Dermis microvascular lymphatic vessel endothelial cell (primary cell): ENCODE data around the gene SPACA6. TPM values are rescaled to one million over a fixed set of nuclear protein-coding genes. Genes with fewer than 3 reads are reported as not detected.
"Not testable (repeated sequence)": the region's sequence is repeated elsewhere in the genome, so short reads cannot be mapped to it uniquely, and the experiment has no call there.

Experiments
- DNase-seq, 2 donors: peaks; one replicate each; pipeline versions ENCODE4 v3.0.0 to v3.0.0-alpha.2; 2010; ENCODE audit warnings: low read depth in 2 of 2
- total RNA-seq: library from RNA; depleted of rRNA; stranded (reverse); fragments of >200 nt; gene quantifications from 2 replicates; pipeline ENCODE4 v1.2.1, GENCODE V29; 2014

Gene SPACA6
- total RNA-seq, 1 donor from 2014 or later = 3.5 TPM

GRCh38 chr19:51733742-51734522 lies 40.8 kb downstream of the SPACA6 start:
- no peak for DNase-seq

DNA sequence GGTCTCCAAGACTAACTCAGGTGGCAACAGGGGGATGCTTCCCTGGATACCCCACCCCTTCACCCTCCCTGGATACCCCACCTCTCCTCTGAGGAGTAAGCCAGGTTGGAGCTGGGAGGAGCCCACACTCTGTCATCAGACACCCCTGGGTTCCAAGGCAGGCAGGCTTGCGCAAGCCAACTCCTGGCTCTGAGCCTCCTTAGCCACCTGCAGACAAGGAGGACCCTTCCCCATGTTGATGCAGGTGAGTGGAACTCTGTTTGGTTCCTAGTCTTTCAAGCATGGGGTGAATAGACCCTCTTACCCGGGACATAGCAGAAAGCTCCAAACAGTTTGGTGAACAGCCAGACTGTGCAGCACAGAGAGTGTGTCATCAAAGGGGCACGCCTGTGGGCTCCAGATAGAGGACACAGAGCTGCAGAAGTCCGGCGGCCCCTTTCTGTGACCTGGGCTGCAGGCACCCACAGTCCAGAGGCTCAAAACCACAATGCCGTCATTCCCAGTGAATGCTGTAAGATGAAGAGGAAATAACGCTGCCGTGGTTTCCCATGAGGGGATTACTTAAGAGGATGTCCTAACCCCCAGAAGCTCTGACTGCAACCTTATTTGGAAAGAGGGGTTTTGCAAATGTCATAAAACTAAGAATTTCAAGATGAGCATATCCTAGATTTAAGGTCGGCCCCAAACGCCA lies 42.8 kb downstream of the SPACA6 start:
- no peak for DNase-seq

- DNase-seq = no peak
These were observed 44.3 kb downstream of the SPACA6 start for GRCh38 chr19:51737389-51737788.

DNA sequence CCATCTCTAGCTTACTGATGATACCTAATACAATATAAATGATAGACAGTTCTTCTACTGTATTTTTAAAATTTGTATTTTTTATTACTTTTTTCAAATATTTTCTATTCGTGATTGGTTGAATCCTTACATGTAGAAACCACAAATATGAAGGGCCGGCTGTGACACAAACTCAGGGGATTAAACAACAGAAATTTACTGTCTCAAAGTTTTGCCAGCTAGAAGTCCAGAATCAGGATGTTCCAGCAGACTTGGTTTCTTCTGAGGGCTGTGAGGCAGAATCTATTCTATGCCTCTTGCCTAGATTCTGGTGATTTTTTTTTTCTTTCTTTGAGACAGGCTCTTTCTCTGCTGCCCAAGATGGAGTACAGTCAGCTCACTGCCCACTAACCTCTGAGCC lies 44.8 kb downstream of the SPACA6 start:
- no peak for DNase-seq

DNA sequence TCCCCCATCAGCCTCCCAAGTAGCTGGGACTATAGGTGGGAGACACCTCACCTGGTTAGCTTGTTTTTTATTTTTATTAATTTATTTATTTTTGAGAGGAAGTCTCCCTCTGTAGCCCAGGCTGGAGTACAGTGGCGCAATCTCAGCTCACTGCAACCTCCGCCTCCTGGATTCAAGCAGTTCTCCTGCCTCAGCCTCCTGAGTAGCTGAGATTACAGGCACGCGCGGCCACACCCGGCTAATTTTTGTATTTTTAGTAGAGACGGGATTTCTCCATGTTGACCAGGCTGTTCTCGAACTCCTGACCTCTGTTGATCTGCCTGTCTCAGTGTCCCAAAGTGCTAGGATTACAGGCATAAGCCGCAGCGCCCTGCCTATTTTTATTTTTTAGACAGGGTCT lies 45.4 kb downstream of the SPACA6 start:
- DNase-seq = not testable (repeated sequence)

- no peak for DNase-seq
These were observed 46.5 kb downstream of the SPACA6 start for GRCh38 chr19:51739466-51740213.

GRCh38 chr19:51740356-51740755 lies 47.2 kb downstream of the SPACA6 start:
- DNase-seq = no peak

DNA sequence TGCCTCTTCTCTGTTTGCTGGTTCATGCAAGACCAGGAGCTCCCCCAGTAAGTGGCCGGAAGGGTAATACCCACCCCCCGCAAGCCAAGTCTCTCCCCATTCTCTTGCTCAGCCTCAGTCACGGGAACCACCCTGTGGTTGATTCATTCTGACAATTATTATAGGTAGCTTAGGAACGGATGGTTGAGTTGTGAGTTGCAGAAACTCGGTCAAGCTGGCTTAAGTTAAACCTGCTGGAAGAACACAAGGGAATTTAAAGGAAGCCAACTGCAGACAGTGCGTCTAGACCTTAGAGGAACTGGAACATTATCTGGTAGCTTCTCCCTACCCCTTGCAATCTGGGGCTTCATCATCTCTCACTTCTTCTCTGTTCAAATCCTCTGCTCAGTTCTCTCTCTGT lies 49.7 kb downstream of the SPACA6 start:
- no peak for DNase-seq

- no peak for DNase-seq
These were observed 50.3 kb downstream of the SPACA6 start for GRCh38 chr19:51743405-51743804.

GRCh38 chr19:51746731-51747130 lies 53.6 kb downstream of the SPACA6 start:
- DNase-seq = no peak

DNA sequence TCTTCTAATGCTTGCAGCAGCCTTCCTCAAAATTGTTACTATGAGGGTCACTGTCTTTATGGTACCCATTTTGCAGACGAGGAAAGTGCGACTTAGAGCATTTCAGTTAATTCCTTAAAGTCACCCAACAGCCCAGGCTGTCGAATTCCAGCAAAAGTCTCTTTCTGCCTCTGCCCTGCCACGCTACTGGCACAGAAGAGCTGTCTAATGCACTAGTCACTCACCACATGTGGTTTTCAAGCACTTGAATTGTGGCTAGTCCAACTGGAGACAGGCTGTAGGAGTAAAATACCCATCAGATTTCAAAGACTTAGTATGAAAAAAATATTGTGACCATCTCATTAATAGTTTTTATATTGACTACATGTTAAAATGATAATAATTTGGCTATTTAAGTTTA lies 56.8 kb downstream of the SPACA6 start:
- DNase-seq = no peak

DNA sequence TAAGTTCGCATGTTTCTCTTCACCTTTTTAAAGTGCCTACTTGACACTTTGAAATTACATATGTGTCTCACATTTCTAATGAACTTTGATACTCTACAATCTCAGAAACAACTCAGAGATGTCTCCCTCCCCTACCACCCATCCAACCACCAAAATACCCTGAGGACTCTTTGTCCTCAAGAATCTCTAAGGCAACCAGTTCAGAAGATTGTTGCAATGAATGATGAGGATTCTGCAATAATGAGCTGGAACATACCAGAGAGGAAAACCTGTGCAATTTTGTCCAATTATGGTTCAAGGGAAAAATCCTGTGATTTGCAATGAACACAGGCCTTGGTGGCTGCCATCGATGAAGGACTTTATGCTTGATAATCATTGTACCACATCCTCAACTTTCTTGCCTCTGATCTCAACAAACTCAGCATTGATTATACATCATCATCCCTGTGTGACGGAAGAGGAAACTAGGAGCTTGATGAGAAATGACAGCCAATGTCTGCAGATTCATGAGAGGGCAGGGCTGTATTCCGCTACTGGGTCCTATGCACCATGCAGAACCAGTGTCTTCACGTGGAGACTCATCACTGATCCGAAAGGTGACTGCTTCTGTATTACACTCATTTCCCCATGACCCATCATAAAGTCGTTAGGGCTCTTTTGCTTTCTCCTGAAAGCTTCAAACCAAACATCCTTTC lies 57.4 kb downstream of the SPACA6 start:
- no peak for DNase-seq

- DNase-seq = no peak
These were observed 58.5 kb downstream of the SPACA6 start, which contains the start of gene FPR1 for GRCh38 chr19:51751655-51752054. Gene FPR1 (minus strand): TSS chr19:51751878. CDS start chr19:51746994, 4,884 bp downstream.

DNA sequence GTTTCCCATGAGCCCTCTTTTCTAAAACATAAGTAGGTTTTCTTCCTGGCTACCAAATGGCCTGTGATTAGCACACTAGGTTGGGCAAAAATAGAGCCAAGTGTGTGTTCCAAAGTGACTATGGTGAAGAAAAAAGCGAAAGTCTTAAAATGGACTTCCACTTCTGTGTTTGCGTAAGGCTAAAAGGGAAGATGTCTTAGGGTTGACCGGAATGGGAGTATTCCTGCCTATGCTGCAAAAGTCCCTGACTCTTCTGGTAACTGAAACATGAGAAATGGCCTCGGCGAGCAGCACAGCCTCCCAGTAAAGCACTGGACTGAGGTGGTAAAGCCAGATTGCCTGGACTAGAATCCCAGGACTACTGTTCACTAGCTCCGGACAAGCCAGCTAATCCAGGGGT lies 61.0 kb downstream of the SPACA6 start:
- DNase-seq = no peak

DNA sequence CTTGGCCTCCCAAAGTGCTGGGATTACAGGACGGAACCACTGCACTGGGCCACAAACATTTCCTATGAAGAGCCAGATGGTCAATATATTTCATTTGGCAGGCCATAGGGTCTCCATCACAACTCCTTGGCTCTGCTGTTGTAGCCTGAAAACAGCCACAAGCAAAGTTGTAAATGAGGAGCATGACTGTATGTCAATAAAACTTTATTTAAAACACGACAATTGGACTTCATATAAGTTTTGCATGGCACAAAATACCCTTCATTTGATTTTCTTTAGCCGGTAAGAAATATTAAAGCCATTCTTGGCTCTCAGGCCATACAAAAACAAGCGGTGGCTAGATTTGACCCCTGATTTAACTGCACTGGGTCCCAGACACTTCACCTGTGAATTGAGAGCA lies 61.6 kb downstream of the SPACA6 start:
- no peak for DNase-seq

Other genes starting within 250 kb of the SPACA6 start
- not detected in 2 replicates for gene SIGLEC8, start 234.9 kb upstream of the SPACA6 start, total RNA-seq
- not detected in 2 replicates for gene CEACAM18, start 214.8 kb upstream of the SPACA6 start, total RNA-seq
- not detected in 2 replicates for gene SIGLEC12, start 191.5 kb upstream of the SPACA6 start, total RNA-seq
- gene SIGLEC6, start 161.7 kb upstream of the SPACA6 start, total RNA-seq = not detected in 2 replicates
- 2.1 and 3.9 TPM in 2 replicates for gene ZNF175, start 122.0 kb upstream of the SPACA6 start, total RNA-seq
- not detected in 2 replicates for gene SIGLEC5, start 62.9 kb upstream of the SPACA6 start, total RNA-seq
- gene SIGLEC14, start 46.5 kb upstream of the SPACA6 start, total RNA-seq = under 0.01 TPM in 1 of 2 replicates, not detected in the other
- not detected in 2 replicates for gene HAS1, start 30.7 kb downstream of the SPACA6 start, total RNA-seq
- gene FPR1, start 58.5 kb downstream of the SPACA6 start, total RNA-seq = not detected in 2 replicates
- gene FPR2, start 67.8 kb downstream of the SPACA6 start, total RNA-seq = not detected in 2 replicates
- gene FPR3, start 101.8 kb downstream of the SPACA6 start, total RNA-seq = under 0.01 and 0.13 TPM in 2 replicates
- gene ZNF577, start 194.6 kb downstream of the SPACA6 start, total RNA-seq = 1.2 and 3.0 TPM in 2 replicates
- 5.8 and 9.1 TPM in 2 replicates for gene ZNF649, start 211.7 kb downstream of the SPACA6 start, total RNA-seq
- gene ZNF613, start 234.1 kb downstream of the SPACA6 start, total RNA-seq = 6.9 and 8.1 TPM in 2 replicates